HG02588 (cell line): ENCODE results near the gene CDX1.

Source experiments
- ATAC-seq: cut with Tn5 transposase; IDR thresholded peaks from one replicate; pipeline ENCODE4 v1.9.1; 2021; ENCODE audit warnings: mild to moderate bottlenecking, moderate library complexity; ENCODE audit not compliant: unreplicated experiment

Gene CDX1

DNA sequence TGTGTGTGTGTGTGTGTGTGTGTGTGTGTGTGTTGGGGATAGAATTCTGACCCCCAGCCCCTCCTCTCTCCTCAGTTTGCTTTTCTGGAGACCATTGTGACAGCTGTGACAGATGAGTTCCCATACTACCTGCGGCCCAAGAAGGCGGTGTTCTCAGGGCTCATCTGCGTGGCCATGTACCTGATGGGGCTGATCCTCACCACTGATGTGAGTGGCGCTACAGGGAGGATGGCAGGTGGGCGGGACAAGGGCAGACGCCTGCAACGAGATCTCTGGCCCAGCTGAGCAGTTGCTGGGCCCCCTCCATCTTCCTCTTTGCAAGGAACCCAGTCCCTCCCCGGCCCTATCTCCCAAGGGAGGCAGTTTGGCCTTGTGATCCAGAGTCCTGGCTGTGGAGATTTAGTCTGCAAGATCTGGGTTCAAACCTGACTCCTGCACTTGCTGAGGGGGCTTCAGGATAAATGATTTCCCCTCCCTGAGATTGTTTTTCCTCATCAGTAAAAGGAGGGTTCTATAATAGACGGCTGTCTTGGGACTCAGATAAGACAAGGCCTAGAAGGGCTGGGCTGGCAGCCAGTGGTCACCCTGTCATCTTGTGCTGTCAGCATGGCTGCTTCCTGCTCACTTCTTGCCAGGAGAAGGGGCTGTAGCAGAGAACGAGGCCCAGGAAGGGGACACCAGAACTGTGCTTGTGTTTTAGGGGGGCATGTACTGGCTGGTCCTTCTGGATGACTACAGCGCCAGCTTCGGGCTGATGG lies 37.4 kb downstream of the CDX1 start:
- ATAC-seq = no peak

DNA sequence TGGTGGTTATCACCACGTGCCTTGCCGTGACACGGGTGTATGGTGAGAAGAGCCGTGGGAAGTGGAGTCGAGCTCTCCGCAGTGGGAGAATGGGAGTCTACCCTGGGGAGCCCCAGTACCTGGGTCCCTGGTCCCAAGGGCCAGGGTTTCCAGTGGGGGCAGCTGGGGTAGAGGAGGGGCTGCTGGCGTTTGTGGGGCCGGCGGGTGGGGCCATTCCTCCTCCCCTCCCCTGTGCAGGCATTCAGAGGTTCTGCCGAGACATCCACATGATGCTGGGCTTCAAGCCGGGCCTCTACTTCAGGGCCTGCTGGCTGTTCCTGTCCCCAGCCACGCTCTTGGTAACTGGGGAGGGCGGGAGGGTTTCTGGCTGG lies 38.0 kb downstream of the CDX1 start:
- no peak for ATAC-seq

DNA sequence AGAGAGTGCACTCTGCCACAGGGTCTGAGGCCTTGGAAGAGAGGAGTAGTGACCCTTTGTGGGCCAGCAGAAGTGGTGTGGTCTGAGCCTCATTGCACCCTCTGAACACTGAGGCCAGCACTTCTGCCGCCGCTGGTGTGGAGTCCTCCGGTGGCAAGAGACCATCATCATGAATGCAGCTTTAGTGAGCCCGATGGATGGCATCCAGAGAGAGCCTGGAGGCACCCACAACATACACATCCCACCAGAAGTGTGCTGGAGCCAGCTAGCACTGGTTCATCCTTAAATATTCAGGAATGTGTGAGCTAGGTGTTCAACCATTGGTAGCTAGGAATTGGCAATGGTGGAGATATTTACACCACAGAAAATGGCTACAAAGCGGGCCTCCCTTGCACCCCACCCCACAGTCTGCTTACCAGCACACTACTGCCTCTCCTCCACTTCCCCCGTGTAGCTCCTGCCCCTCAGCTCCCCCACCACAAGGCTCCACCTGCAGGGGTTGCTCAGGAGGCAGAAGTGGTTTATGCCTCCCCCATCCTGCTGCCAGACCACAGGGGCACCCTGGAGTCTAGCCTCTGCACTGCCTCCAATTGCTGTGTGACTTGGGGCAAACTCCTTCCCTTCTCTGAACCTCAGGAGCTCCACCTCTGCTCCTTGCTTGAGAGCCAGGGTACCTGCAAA lies 39.7 kb downstream of the CDX1 start:
- ATAC-seq = no peak

DNA sequence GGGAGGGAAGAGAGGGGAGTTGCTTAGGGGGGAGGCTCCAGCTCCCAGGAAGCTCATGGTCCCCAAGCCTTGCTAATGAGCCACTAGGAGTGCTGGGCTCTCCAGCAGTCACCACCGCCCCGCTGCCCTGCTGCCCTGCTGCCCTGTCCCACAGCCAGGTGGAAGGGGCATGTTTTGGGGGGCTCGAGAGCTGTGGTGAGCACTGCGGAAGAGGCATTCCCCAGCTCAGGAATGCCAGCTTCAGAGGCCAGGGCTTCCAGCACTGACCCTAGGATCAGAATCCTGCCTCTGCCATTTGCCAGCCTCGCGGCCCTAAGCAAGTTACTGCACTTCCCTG lies 40.2 kb downstream of the CDX1 start:
- ATAC-seq = no peak

DNA sequence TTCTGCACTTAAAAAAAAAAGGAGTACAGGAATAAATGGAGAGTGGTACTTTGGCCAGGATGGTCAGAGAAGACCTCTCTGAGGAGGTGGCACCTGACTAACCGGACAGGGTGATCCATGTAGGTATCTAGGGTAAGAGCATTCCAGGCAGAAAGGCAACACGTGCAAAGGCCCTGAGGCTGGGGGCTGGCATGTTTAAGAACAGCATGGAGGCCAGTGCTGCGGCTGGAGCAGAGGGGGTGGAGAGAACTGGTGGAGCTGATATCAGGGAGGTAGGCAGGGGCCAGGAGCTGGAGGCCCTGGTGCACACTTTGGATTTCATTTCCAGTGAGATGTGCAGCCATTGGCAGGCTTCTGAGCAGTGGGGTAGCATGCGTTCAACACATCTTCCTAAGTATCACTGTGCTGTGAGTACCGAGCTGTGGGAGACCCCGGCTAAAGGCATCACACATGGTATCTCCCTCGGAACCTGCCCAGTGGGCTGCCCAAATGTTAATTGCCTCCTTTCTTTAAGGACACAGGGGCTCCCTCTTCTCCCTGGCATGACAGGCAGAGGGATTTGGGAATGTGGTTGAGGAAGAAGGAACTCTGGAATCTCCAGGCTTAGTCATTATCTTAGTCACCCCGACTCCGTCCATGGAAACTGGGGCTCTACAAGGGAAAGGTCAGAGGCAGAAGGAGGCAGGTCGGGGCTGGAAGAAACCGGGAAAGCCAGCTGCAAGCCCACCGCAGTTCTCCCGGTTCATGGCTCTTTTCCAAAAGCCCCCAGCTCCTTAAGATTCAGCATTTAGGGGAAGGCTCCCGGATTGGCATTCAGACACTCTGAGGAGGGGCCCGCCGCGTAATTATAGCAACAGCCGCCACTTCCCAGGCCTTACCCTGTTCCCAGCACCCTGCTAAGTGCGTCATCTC lies 41.9 kb downstream of the CDX1 start:
- ATAC-seq = no peak

DNA sequence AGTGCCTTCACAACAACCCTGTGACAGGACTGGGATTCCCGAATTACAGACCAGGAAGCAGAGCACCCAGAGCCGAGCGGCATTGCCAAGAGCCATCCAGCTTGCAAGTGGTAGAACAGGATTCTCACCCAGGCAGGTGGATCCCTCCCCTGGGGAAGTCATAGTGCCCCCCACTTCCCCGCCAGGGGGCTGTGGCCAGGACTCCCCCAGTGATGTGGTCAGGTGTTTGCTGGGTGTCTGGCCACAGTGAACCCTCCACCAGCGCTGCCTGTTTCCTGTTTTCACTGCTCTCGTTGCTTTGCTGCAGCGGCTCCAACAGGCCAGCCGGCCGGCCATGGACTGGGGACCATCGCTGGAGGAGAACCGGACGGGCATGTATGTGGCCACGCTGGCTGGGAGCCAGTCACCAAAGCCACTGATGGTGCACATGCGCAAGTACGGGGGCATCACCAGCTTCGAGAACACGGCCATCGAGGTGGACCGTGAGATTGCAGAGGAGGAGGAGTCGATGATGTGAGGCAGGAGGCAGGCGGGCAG lies 42.6 kb downstream of the CDX1 start:
- ATAC-seq = no peak

DNA sequence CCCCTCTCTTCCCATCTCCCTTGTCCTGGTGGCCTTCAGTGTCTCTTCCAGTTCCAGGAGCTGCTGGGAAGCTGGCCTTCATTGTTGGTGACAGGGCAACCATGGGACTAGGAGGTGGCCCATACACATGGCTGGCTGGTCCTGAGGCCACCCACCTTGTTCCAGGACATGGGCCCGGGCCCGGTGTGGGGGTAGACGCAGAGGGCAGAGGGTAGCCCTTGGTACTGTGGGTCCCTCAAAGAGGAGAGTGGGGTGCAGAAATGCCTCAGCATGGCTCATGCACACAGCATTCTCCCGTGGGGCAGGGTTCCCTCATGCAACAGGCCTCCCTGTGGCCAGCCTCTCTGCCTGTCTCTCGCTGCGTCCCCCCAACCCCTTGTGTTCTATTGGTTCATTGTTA lies 44.1 kb downstream of the CDX1 start:
- ATAC-seq = no peak

DNA sequence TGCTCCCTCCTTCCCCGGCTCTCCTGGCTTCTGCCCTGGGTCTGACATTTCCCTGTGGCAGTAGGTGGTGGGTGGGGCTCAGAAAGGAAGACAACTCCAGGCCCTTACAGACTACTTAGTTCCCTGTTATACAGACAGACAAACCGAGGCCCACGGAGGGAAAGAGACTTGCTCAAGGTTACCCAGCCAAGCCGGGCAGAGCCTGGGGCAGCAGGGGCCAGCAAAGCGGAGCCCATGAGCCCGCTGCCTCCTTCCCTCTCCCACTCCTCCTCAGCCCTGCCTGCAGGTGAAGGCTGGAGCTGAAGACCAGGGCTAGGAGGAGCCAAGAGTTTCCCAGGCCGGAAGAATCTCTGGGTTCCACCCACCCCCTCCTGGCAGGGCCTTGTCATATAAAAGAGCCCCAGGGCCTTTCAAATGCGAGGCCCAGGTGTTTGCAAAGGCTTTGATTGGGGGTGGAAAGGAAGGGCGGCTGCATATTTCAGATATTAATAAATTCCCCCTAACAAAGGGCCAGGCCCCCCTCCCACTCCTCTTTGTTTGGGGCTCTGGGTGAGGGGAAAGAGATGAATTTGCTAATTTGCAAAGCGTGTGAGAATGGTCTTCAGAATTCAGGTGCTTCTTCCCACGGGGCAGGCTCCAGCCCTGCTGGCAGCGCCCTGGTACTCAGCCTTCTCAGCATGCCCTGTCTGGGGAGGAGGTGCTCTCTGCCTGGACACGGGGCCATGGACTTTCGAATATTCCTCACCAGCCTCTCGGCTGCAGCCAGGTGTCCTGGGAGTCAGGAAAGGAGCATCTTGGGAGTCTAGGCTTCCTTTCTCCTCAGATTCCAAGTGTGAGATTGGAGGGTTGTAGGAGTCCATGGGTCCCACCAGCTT lies 44.8 kb downstream of the CDX1 start:
- ATAC-seq = no peak

DNA sequence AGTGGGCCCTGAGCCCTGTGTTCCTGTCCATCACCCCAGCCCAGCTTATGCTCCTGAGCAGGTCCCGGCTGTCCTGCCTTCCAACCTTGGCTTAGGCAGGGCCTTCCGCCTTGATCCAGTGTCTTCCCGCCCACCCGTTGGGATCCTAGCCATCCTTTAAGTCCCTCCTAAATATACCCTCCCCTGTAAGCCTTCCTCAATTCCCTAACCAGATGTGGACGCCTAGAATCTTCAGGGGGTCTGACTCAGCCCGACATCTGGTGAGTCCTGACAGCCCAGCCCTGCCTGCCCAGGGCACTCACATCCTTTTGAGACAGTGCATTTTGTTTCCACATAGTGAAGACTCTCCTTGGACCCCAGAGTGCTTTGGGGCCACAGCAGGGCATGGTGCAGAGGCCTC lies 47.0 kb downstream of the CDX1 start:
- no peak for ATAC-seq

DNA sequence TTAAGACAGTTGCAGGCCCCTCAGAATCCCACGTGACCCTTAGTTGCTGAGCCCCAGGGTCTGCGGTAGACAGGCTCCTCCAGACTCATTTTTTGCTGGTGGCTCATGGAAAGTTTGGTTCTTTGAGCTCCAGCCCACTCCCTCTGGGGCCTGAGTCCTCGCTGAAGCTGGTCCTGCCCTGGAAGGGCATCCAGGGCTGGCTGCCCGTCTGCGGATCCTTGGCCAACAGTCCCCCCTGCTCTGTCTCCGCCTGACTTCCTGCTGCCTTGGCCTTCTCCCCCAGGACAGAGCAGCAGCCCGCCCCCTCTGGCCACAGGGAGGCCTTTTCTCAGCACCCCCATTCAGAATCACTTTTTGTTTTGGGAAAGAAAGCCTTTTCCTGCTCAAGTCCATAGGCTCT lies 47.7 kb downstream of the CDX1 start:
- ATAC-seq = no peak

DNA sequence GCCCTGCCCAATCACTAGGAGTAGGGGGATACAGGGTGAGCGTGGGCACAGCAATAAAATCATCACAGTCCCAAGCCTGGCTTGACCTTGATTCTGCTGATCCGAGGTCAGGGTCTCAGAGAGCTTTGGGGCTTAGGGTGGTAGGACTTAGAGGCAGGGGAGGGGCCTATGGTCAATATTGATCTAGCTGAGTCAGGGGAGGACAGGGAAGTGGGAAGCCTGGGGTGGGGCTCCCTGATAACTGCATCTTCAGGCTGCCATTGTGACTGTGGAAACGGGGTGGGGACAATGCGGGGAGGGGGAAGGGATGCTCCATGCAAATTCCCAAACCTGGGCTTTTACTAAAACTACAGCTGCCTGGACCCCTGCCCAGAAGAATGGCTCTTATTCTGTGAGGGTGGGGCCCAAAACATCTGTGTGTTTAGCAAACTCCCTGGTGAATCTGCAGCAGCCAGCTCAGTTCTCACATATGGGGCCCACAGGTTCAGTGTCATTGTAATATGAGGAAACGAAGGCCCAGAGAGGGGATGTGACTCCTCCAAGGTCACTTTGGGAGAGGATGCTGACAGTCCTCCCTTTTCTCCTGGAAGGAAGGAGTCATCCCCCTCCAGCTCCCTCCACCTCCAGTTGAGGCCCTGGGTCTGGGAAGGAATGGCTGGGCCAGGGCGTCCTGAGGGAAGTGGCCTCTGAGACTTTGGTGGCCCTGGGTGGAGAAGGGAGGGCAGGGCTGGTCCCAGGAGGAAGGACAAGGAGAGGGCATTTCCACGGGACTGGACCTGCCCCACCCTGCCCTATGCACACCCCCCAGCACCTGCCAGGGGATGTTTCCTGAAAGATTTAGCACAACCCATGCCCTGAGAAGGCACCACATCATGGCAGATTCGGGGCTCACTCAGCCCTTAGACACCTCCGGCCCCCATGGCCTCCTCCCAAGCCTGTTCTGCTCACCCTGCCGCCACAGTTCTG lies 49.7 kb downstream of the CDX1 start:
- no peak for ATAC-seq

DNA sequence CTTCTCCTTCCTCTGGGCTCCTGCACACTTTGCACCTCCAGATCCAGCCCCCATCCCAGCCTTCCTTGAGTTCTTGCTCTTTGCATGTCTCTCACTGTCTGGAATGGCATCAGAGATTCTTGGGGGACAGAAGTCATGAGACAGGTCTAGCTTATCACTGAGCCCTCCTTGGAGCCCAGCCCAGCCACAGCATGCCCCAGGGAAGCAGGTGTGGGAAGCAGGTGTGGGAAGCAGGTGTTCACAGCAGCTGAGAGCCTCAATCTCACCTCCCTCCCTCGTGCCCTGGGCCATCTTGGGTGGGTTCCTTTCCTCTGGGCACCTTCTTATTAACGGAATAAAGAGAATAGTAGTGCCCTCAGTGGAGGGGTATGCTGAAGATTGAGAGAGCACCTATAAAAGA lies 50.5 kb downstream of the CDX1 start:
- ATAC-seq = no peak

DNA sequence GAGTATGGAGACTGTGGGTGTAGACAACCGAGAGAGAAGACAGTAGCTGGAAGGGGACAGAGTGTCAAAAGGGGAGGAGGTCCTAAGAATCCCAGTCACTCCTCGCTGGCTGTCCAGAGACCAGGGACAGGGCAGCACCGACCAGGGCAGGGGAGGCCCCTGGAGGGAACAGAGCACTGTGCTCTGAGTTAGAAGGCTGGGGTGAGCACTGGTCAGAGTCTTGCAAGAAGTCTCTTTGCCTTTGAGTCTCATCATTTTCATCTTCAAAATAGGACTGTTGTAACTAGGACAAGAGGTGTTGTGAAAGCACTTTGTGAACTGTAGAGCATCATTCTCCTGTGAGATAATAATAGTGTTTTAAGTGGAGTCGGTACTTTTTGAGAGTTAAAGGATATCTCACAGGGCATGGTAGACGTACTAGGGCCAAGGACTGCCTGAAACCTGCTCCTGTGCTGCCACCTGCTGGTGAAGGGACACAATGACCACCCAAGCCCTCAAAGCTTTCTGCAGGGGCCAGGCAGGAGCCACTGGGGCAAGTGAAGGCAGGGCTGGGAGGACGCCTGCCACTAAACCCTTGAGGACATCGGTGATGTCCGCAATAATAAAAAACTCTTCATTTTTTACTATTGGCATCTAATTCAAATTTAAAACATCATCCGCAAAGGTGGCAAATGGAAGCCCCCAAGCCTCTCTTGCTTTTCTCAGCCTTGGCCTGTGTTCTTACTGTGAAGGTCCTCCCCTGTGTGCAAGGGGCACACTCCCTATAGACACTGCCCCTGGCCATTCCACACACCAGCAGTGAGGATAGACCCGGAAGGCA lies 51.5 kb downstream of the CDX1 start:
- ATAC-seq = peak; percentile 79

DNA sequence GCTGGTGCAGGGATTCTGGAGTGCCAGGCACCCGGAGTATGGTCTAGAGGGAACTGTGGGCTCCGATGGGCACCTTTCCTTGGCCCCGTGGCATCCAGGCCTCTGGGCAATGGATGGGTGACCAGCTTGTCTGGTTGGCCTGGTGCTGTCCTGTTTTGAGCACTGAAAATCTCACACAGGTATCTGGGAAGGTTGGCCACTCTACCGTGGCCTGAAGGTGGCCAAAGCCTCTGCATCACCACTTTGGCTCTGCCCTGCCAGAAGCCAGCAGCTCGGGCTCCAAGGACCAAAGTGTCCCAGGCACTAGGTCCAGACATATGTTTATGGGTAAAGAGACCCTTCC lies 52.1 kb downstream of the CDX1 start:
- no peak for ATAC-seq

DNA sequence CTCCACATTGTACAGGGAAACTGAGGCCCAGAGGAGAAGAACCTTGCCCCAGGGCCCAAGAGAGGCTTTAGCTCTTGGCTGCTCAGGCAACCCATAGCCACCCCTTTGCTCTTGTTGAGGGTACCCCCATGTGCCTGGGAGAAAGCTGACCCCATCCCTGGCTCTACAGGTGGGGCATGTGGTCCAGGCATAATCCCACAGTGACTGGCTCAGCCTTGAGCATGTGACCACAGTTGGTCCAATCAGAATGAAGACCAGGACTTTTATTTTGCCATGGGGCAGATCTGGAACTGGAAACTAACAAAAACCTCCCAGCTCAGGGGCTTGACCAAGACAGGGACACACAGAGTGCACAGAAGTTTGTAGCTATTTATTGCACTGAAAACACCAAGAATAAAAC lies 52.6 kb downstream of the CDX1 start:
- ATAC-seq = no peak

DNA sequence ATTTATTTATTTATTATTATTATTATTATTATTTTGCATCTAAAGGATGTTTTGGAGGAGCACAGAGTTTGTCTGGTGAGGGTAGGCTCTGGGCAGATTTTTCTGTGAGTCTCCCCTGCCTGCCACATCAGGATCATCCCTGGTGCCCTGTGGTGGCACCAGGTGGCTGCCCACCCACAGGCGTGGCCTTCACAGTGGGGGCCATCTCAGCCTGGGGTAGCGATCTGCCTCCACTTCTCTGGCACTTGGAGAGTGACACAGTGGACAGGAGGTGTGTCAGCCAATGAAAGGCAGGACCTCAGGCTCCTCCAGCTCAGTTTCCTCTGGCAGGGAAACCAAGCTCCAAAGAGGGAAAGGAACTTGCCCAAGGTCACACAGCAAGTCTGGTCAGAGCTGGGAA lies 53.3 kb downstream of the CDX1 start:
- no peak for ATAC-seq

DNA sequence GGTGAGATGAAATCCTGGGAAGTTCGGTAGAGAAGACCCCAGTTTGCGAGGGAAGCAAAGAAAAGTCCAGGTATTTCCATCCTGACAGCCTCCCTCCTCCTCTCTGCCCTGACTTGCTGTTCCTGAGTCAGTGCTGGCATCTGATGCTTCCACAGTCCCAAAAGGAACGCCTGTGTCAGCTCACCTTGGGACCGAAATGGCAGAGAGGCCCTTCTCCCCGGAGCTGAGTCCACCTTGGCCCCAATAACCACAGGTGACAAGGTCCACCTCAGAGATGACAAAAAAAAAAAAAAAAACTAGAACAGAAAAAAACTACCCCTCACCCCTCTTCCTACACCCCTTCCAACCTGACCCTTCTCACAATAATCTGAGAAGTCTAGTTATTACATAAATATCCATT lies 54.9 kb downstream of the CDX1 start:
- ATAC-seq = no peak

DNA sequence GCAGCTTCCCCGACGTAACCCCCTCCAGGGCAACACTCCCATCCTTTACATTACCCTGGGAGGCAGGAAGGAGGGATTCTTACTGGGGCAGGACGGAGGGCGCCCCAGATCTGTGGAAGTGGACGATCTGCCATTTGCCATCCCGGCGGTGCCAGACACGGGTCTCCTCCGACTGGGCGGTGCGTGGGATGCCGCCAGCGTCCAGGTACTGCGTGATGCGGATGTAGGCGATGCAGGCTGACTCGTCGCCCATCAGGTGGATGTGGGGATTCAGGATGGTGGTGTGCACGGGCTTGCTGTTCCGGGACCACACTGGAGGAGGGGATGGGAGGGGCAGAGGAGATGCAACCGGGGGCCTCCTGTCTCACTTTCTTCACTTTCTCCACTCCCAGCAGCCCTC lies 56.3 kb downstream of the CDX1 start:
- ATAC-seq = no peak

DNA sequence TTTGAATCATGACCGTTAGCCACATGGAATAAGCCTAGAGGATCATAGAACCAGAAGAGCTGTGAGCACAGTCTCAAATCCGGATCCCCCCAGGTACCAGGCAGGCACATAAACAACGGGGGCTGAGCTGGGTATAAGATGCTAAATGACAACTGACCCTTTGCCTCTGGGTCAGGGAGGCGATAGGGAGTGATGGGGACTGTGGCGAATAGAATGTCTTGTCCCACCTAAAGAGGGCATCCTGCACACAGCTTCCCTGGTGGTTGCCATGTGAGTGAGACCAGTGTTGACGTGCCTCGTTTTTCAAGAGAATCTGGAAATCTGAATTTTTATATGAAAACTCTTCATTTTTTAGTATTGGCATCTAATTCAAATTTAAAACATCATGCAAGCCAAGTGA lies 56.9 kb downstream of the CDX1 start:
- no peak for ATAC-seq
